Cardiac muscle cell (in vitro differentiated cells and primary cell): Measurements from ENCODE around the gene GSK3A. TPM values are rescaled to one million over a fixed set of nuclear protein-coding genes. Genes with fewer than 3 reads are reported as not detected.
A peak's percentile ranks its signal among the peaks of the same experiment; 100 is the strongest.
"Not testable (repeated sequence)": the region's sequence is repeated elsewhere in the genome, so short reads cannot be mapped to it uniquely, and the experiment has no call there.

Experiments used
- DNase-seq, 2 donors: peaks; one replicate each; pipeline versions ENCODE4 v3.0.0 to v3.0.0-alpha.2; 2010 to 2017; ENCODE audit warnings: low read depth in 1 of 2, low spot score in 1 of 2
- H3K27ac ChIP-seq: fragments of 200-600 bp; sonication (generic); 2 replicates; pipeline ENCODE4 v1.5.1; 2016
- H3K27me3 ChIP-seq: fragments of 200-600 bp; sonication (generic); 2 replicates; pipeline ENCODE4 v1.6.0; 2016; ENCODE audit warnings: control low read depth
- H3K36me3 ChIP-seq: fragments of 200-600 bp; sonication (generic); 2 replicates; pipeline ENCODE4 v1.5.1; 2016; ENCODE audit warnings: control low read depth
- H3K4me1 ChIP-seq: fragments of 200-600 bp; sonication (generic); 2 replicates; pipeline ENCODE4 v1.8.1; 2017; ENCODE audit warnings: low read depth, mild to moderate bottlenecking, mixed run types
- H3K4me3 ChIP-seq: fragments of 200-600 bp; sonication (generic); 2 replicates; pipeline ENCODE4 v1.5.1; 2016; ENCODE audit warnings: mild to moderate bottlenecking
- H3K9me3 ChIP-seq: fragments of 200-600 bp; sonication (generic); 2 replicates; pipeline ENCODE4 v1.5.1; 2017; ENCODE audit warnings: low read depth, mild to moderate bottlenecking, control low read depth
- polyA plus RNA-seq: library from polyadenylated mRNA; unstranded; fragments of >200 nt; fragmentation: Nextera tagmentation; extraction: Ambion mirVana; gene quantifications from 2 replicates; pipeline ENCODE4 v1.2.1, GENCODE V29; 2016
- total RNA-seq: library from RNA; depleted of rRNA; stranded (reverse); fragments of >200 nt; gene quantifications from 2 replicates; pipeline ENCODE4 v1.2.3, GENCODE V29; 2016
- TF ChIP-seq, protein P1 (sequence below): IDR thresholded peaks from 2 replicates; pipeline ENCODE4 v1.5.1; 2012; ENCODE audit warnings: low read depth, mild to moderate bottlenecking, low read length

GSK3A gene
- total and polyA plus RNA-seq, 2 experiments from 2014 or later: 28.0 to 40.2 TPM

GRCh38 chr19:42261763-42262162, 19.4 kb upstream of the GSK3A start:
- H3K4me1 ChIP-seq: no peaks in the 10 kb centered on the region
- no peaks in the 10 kb centered on the region for H3K36me3 ChIP-seq
- DNase-seq: no peak
- no peak overlapping the region for H3K4me3 ChIP-seq
- TF ChIP-seq, protein P1, sequence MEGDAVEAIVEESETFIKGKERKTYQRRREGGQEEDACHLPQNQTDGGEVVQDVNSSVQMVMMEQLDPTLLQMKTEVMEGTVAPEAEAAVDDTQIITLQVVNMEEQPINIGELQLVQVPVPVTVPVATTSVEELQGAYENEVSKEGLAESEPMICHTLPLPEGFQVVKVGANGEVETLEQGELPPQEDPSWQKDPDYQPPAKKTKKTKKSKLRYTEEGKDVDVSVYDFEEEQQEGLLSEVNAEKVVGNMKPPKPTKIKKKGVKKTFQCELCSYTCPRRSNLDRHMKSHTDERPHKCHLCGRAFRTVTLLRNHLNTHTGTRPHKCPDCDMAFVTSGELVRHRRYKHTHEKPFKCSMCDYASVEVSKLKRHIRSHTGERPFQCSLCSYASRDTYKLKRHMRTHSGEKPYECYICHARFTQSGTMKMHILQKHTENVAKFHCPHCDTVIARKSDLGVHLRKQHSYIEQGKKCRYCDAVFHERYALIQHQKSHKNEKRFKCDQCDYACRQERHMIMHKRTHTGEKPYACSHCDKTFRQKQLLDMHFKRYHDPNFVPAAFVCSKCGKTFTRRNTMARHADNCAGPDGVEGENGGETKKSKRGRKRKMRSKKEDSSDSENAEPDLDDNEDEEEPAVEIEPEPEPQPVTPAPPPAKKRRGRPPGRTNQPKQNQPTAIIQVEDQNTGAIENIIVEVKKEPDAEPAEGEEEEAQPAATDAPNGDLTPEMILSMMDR: no peak
- H3K27me3 ChIP-seq: no peaks in the 10 kb centered on the region
- no peaks in the 10 kb centered on the region for H3K9me3 ChIP-seq
- H3K27ac ChIP-seq: no peak overlapping the region

DNA sequence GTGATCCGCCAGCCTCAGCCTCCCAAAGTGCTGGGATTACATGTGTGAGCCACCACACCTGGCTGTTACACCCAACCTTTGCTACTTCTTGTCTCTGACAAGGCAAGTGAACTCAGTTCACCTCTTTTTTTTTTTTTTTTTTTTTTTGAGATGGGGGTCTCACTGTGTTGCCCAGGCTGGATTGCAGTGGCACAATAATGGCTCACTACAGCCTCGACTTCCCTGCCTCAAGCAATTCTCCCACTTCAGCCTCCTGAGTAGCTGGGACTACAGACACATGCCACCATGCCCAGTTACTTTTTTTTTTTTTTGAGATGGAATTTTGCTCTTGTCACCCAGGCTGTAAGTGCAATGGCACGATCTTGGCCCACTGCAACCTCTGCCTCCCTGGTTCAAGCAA, 15.4 kb upstream of the GSK3A start:
- peaks cover 14% of the 10 kb centered on the region for H3K4me1 ChIP-seq
- H3K9me3 ChIP-seq, H3K36me3 ChIP-seq, H3K27ac ChIP-seq, DNase-seq, H3K27me3 ChIP-seq, H3K4me3 ChIP-seq: not testable (repeated sequence)

- peak overlapping the region; percentile 95 for H3K27ac ChIP-seq
- H3K9me3 ChIP-seq: no peaks in the 10 kb centered on the region
- peaks cover 27% of the 10 kb centered on the region for H3K4me1 ChIP-seq
- TF ChIP-seq, protein P1: no peak
- no peaks in the 10 kb centered on the region for H3K27me3 ChIP-seq
- H3K36me3 ChIP-seq: no peaks in the 10 kb centered on the region
- DNase-seq: peak; percentile 61 to 78
- peak overlapping the region; percentile 96 for H3K4me3 ChIP-seq
These were observed 13.7 kb upstream of the GSK3A start for GRCh38 chr19:42255766-42256745.

GRCh38 chr19:42254850-42255765, 12.7 kb upstream of the GSK3A start, which contains the start of gene ERF:
Gene ERF, minus strand, starts transcription at chr19:42255128. Its CDS starts 129 bp downstream, at chr19:42254999.
- Histone ChIP-seq H3K4me3 (peak within 1 kb of the TSS; percentile 96), H3K9me3 (no peaks in the 10 kb centered on the region), H3K27ac (peak within 1 kb of the TSS; percentile 95), H3K4me1 (peaks cover 34% of the 10 kb centered on the region), H3K36me3 (no peaks in the 10 kb centered on the region), H3K27me3 (no peaks in the 10 kb centered on the region)
- TF ChIP-seq, protein P1: no peak
- peak; percentile 95 to 96 for DNase-seq

GRCh38 chr19:42254089-42254849, 11.9 kb upstream of the GSK3A start:
- Histone ChIP-seq H3K4me3 (peak overlapping the region; percentile 96), H3K4me1 (peaks cover 34% of the 10 kb centered on the region), H3K9me3 (no peaks in the 10 kb centered on the region), H3K27me3 (no peaks in the 10 kb centered on the region), H3K36me3 (no peaks in the 10 kb centered on the region), H3K27ac (peak overlapping the region; percentile 95)
- peak; percentile 66 to 89 for DNase-seq
- TF ChIP-seq, protein P1: no peak
